GM12878 (cell line): ENCODE data around the gene RAMP1. TPM values are rescaled to one million over a fixed set of nuclear protein-coding genes. Genes with fewer than 3 reads are reported as not detected.

Source experiments
- ATAC-seq: fragments of 200-7000 bp; cut with Tn5 transposase; 3 replicates; pipeline ENCODE4 v1.9.1; 2020; ENCODE audit warnings: mild to moderate bottlenecking, moderate library complexity
- BruUV-seq: library from RNA; stranded (reverse); fragments of 400-500 nt; replicated peaks from 2 replicates; lab custom pipeline; 2021; lab: Mats Ljungman, UMichigan
- CTCF ChIA-PET: fragments of 300-600 bp; sonication (Branson Sonifier 250); formaldehyde crosslinking; extraction: SDS; loops from one replicate; lab custom pipeline; 2021; ENCODE audit warnings: inconsistent platforms; lab: Yijun Ruan, JAX
- POLR2A ChIA-PET: fragments of 350-600 bp; formaldehyde crosslinking; extraction: SDS; loops from one replicate; lab custom pipeline; 2021; ENCODE audit warnings: inconsistent platforms; lab: Charles Lee
- RAD21 ChIA-PET: fragments of 300-600 bp; sonication (Branson Sonifier 250); formaldehyde crosslinking; loops from one replicate; lab custom pipeline; 2023; ENCODE audit warnings: antibody characterized with exemption; ENCODE audit not compliant: unreplicated experiment; lab: Charles Lee
- SMC1A ChIA-PET: fragments of 300-600 bp; sonication (Branson Sonifier 250); formaldehyde crosslinking; loops from one replicate; lab custom pipeline; 2023; ENCODE audit not compliant: unreplicated experiment, uncharacterized antibody; lab: Charles Lee
- DNase-seq: peaks from one replicate; pipeline ENCODE4 v3.0.0-alpha.2; 2011; ENCODE audit warnings: low read depth, low spot score
- FAIRE-seq: peaks from 3 replicates; lab custom pipeline; 2011; peaks lifted over from hg19 to GRCh38; lab: Jason Lieb, UNC
- H2AFZ ChIP-seq: 2 replicates; pipeline ENCODE4 v1.6.0; 2011; ENCODE audit warnings: low read depth, low read length, control low read depth; ENCODE audit not compliant: control insufficient read depth
- H3K27ac ChIP-seq: 2 replicates; pipeline ENCODE4 v1.5.1; 2011; ENCODE audit warnings: control low read depth; ENCODE audit not compliant: control insufficient read depth, insufficient read depth
- H3K27me3 ChIP-seq, 2 experiments: replicated peaks in 1 of 2; 2 replicates each; pipeline versions ENCODE4 v1.6.0 to v1.6.1; 2011; ENCODE audit warnings: low read length in 1 of 2; ENCODE audit not compliant: control insufficient read depth in 2 of 2, insufficient read depth in 2 of 2
- H3K36me3 ChIP-seq, 2 experiments: 2 replicates each; pipeline ENCODE4 v1.5.1; 2011; ENCODE audit warnings: low read length in 1 of 2; ENCODE audit not compliant: control insufficient read depth in 2 of 2, insufficient read depth in 2 of 2
- H3K4me1 ChIP-seq: 2 replicates; pipeline ENCODE4 v1.6.1; 2011; ENCODE audit warnings: mild to moderate bottlenecking, low read length, moderate library complexity, mixed read lengths; ENCODE audit not compliant: control insufficient read depth, insufficient read depth
- H3K4me2 ChIP-seq: 2 replicates; pipeline ENCODE4 v1.6.0; 2011; ENCODE audit warnings: control low read depth; ENCODE audit not compliant: control insufficient read depth, insufficient read depth
- H3K4me3 ChIP-seq: fragments of 200-600 bp; sonication (generic); 2 replicates; pipeline ENCODE4 v1.5.1; 2016
- H3K79me2 ChIP-seq: 2 replicates; pipeline ENCODE4 v1.6.0; 2011; ENCODE audit warnings: low read length; ENCODE audit not compliant: control insufficient read depth, insufficient read depth
- H3K9ac ChIP-seq: 2 replicates; pipeline ENCODE4 v1.8.0; 2011; ENCODE audit warnings: low read length, control low read depth, mixed read lengths; ENCODE audit not compliant: control insufficient read depth, insufficient read depth
- H3K9me3 ChIP-seq: replicated peaks from 3 replicates; pipeline ENCODE4 v1.5.1; 2011; ENCODE audit warnings: mild to moderate bottlenecking, low read length; ENCODE audit not compliant: control insufficient read depth, insufficient read depth
- H4K20me1 ChIP-seq: 2 replicates; pipeline ENCODE4 v1.6.0; 2011; ENCODE audit not compliant: control insufficient read depth, insufficient read depth
- CUX1 ChIP-seq: IDR thresholded peaks from 2 replicates; pipeline ENCODE4 v1.6.1; 2012; ENCODE audit warnings: improper control_type of control experiment, low read depth, low read length; ENCODE audit not compliant: insufficient replicate concordance
- FOXK2 ChIP-seq: fragments of 450-650 bp; IDR thresholded peaks from 2 replicates; pipeline ENCODE4 v1.6.1; 2017; ENCODE audit warnings: mild to moderate bottlenecking, moderate library complexity
- IRF4 ChIP-seq: IDR thresholded peaks from 2 replicates; pipeline ENCODE4 v1.6.1; 2011; ENCODE audit warnings: low read depth, low read length
- MAX ChIP-seq: IDR thresholded peaks from 2 replicates; pipeline ENCODE4 v1.6.1; 2012; ENCODE audit warnings: low read depth, low read length, improper control_type of control experiment
- NFIC ChIP-seq: IDR thresholded peaks from 2 replicates; pipeline ENCODE4 v1.6.1; 2012; ENCODE audit warnings: low read depth, mild to moderate bottlenecking, inconsistent platforms, low read length, moderate library complexity
- NR2F1 ChIP-seq: fragments of 450-650 bp; conservative IDR thresholded peaks from 2 replicates; pipeline ENCODE4 v1.6.1; 2017; ENCODE audit warnings: mild to moderate bottlenecking
- PAX5 ChIP-seq: IDR thresholded peaks from 2 replicates; pipeline ENCODE4 v1.6.1; 2011; ENCODE audit warnings: low read depth, low read length, borderline replicate concordance
- POLR2AphosphoS5 ChIP-seq: IDR thresholded peaks from 2 replicates; pipeline ENCODE4 v1.6.1; 2011; ENCODE audit warnings: mild to moderate bottlenecking, low read length, inconsistent platforms
- PRDM15 ChIP-seq: fragments of 450-650 bp; formaldehyde crosslinking; IDR thresholded peaks from 2 replicates; pipeline ENCODE4 v1.4.0; 2020; ENCODE audit warnings: mild to moderate bottlenecking, moderate library complexity
- RAD51 ChIP-seq: fragments of 450-650 bp; IDR thresholded peaks from 2 replicates; pipeline ENCODE4 v1.6.1; 2016; ENCODE audit warnings: moderate library complexity, mild to moderate bottlenecking, inconsistent platforms
- SREBF1 ChIP-seq: IDR thresholded peaks from 2 replicates; pipeline ENCODE4 v1.6.1; 2012; ENCODE audit warnings: mild to moderate bottlenecking, low read length
- TARDBP ChIP-seq: IDR thresholded peaks from 2 replicates; pipeline ENCODE4 v1.6.1; 2016; ENCODE audit warnings: borderline replicate concordance
- YY1 ChIP-seq: IDR thresholded peaks from 2 replicates; pipeline ENCODE4 v1.6.1; 2011; ENCODE audit warnings: low read depth, mild to moderate bottlenecking, low read length
- ZBED1 ChIP-seq: IDR thresholded peaks from 2 replicates; pipeline ENCODE4 v1.6.1; 2016; ENCODE audit warnings: borderline replicate concordance
- ZNF274 ChIP-seq: IDR thresholded peaks from one replicate; pipeline ENCODE4 v1.8.0; 2011; ENCODE audit not compliant: insufficient read length, insufficient read depth
- ZNF384 ChIP-seq: IDR thresholded peaks from 2 replicates; pipeline ENCODE4 v1.6.1; 2012; ENCODE audit warnings: low read depth, mild to moderate bottlenecking, low read length, improper control_type of control experiment, borderline replicate concordance
- WGBS: methylation state at CpG from one replicate; pipeline ENCODE4 v1.1.6; 2016; ENCODE audit warnings: low lambda C conversion rate; ENCODE audit not compliant: insufficient replicate concordance, insufficient coverage; ENCODE audit errors: missing lambda C conversion rate; 5-methylcytosine and 5-hydroxymethylcytosine counted together
- in situ Hi-C: fragments of 300-500 bp; cut with MboI; formaldehyde crosslinking; loops from 9 replicates; pipeline ENCODE4 v1.14.3; 2018; ENCODE audit warnings: mixed read lengths
- intact Hi-C: fragments of 100-400 bp; cut with micrococcal nuclease; formaldehyde crosslinking; loops from one replicate; pipeline ENCODE4 v1.14.2; 2022; ENCODE audit not compliant: unreplicated experiment
- polyA plus RNA-seq, 11 experiments: library from polyadenylated mRNA; depleted of rRNA in 4 of 11; unstranded in 6 of 11; stranded (reverse) in 5 of 11; fragments of >200 nt; fragmentation: Nextera tagmentation in 4 of 11; fragmentation: Illumina TruSeq in 1 of 11; extraction: Ambion mirVana in 4 of 11; extraction: Trizol in 1 of 11; gene quantifications; 1 replicate in 1 of 11; 2 replicates in 10 of 11; pipeline versions ENCODE4 v1.2.1 to v1.2.3, GENCODE V29; 2011 to 2016; ENCODE audit warnings: inconsistent platforms in 2 of 11, missing spikeins in 2 of 11, low read depth in 1 of 11
- total RNA-seq, 4 experiments: library from RNA; depleted of rRNA in 3 of 4; stranded (reverse); fragments of >200 nt in 3 of 4; fragmentation: Illumina TruSeq in 1 of 4; extraction: Trizol in 1 of 4; gene quantifications; 2 replicates each; pipeline versions ENCODE4 v1.2.1 to v1.2.3, GENCODE V29; 2013 to 2021

RAMP1 gene
- total and polyA plus RNA-seq, 10 of the 15 experiments (the other 5 are each of a cell fraction or from before 2014, with no cell fraction given): 0.11 to 0.19 (median 0.12) TPM; not detected in 7

GRCh38 chr2:237864940-237865622 is 5.7 kb downstream of the RAMP1 start:
- FAIRE-seq (no peak), ATAC-seq (no peak; the same call in 2 of the 3 replicates), DNase-seq (no peak)
- H2AFZ ChIP-seq: no peak overlapping the region
- no peak for TF ChIP-seq IRF4
- TF ChIP-seq RAD51: no peak
- TF ChIP-seq ZNF274: no peak
- TF ChIP-seq ZNF384: no peak
- no peak for TF ChIP-seq YY1
- no peak for TF ChIP-seq PRDM15 (CRISPR knock-in tag)
- no peak for TF ChIP-seq NFIC
- TF ChIP-seq TARDBP: no peak
- no peak for TF ChIP-seq ZBED1
- no peak for TF ChIP-seq POLR2AphosphoS5
- no peak for TF ChIP-seq FOXK2
- TF ChIP-seq NR2F1: no peak
- TF ChIP-seq PAX5: no peak
- TF ChIP-seq SREBF1: no peak
- TF ChIP-seq MAX: no peak
- no peak for TF ChIP-seq CUX1
- H3K27me3 ChIP-seq: peaks cover 0 to 3% of the 10 kb centered on the region in 2 experiments; a peak in 3 of 4 replicates
- in situ Hi-C loops: no loop called here
- no peak overlapping the region for H3K9ac ChIP-seq
- intact Hi-C loops: no loop called here
- H4K20me1 ChIP-seq: no peaks in the 10 kb centered on the region
- H3K9me3 ChIP-seq: no peaks in the 10 kb centered on the region
- H3K4me2 ChIP-seq: no peak overlapping the region
- POLR2A ChIA-PET: interaction anchor here (0.6 kb wide), 1 partner anchor 229 kb away, joined by 3 read pairs; no protein-coding TSS in a partner anchor
- CTCF ChIA-PET: no interaction called here
- H3K36me3 ChIP-seq: no peaks in the 10 kb centered on the region
- WGBS: 27% methylated on average over 8 of the region's 9 CpGs
- RAD21 ChIA-PET: no interaction called here
- SMC1A ChIA-PET: no interaction called here
- H3K4me3 ChIP-seq: no peak overlapping the region
- peaks cover 5% of the 10 kb centered on the region; the same call in 1 of the 2 replicates for H3K4me1 ChIP-seq
- no peaks in the 10 kb centered on the region for H3K79me2 ChIP-seq
- BruUV-seq: no TSS peak
- no peak overlapping the region for H3K27ac ChIP-seq
